ENCODE measurements around the gene DNAJC4. TPM values are rescaled to one million over a fixed set of nuclear protein-coding genes. Genes with fewer than 3 reads are reported as not detected.

Gene DNAJC4
- total RNA-seq, 1 experiment from 2014 or later: 26.0 TPM

DNA sequence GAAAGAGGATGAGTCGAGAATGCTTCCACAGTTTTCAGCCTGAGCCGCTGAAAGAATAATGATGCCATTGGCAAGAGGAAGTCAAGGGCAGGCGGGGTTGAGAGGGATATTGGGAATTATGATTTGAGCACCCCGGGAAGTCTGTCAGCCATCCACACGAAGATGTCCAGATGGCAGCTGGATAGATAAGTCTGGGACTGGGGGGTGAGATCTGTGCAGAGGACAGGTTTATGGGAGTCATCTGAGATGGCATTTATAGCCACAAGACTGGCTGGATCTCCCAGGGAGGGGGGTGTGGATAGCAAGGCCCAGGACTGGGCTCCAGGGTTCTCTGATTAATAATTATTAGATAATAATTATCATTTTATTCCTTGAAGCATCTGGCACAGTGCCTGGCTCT, 49.5 kb upstream of the DNAJC4 start (continued):
- TF ChIP-seq, protein P1, sequence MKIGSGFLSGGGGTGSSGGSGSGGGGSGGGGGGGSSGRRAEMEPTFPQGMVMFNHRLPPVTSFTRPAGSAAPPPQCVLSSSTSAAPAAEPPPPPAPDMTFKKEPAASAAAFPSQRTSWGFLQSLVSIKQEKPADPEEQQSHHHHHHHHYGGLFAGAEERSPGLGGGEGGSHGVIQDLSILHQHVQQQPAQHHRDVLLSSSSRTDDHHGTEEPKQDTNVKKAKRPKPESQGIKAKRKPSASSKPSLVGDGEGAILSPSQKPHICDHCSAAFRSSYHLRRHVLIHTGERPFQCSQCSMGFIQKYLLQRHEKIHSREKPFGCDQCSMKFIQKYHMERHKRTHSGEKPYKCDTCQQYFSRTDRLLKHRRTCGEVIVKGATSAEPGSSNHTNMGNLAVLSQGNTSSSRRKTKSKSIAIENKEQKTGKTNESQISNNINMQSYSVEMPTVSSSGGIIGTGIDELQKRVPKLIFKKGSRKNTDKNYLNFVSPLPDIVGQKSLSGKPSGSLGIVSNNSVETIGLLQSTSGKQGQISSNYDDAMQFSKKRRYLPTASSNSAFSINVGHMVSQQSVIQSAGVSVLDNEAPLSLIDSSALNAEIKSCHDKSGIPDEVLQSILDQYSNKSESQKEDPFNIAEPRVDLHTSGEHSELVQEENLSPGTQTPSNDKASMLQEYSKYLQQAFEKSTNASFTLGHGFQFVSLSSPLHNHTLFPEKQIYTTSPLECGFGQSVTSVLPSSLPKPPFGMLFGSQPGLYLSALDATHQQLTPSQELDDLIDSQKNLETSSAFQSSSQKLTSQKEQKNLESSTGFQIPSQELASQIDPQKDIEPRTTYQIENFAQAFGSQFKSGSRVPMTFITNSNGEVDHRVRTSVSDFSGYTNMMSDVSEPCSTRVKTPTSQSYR (CRISPR knock-in tag; IDR thresholded peaks at IDR 0.05): no peak
- TF ChIP-seq, protein P2, sequence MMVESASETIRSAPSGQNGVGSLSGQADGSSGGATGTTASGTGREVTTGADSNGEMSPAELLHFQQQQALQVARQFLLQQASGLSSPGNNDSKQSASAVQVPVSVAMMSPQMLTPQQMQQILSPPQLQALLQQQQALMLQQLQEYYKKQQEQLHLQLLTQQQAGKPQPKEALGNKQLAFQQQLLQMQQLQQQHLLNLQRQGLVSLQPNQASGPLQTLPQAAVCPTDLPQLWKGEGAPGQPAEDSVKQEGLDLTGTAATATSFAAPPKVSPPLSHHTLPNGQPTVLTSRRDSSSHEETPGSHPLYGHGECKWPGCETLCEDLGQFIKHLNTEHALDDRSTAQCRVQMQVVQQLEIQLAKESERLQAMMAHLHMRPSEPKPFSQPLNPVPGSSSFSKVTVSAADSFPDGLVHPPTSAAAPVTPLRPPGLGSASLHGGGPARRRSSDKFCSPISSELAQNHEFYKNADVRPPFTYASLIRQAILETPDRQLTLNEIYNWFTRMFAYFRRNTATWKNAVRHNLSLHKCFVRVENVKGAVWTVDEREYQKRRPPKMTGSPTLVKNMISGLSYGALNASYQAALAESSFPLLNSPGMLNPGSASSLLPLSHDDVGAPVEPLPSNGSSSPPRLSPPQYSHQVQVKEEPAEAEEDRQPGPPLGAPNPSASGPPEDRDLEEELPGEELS (CRISPR knock-in tag; IDR thresholded peaks at IDR 0.05): no peak
- TF ChIP-seq ZNF423 (CRISPR knock-in tag; IDR thresholded peaks at IDR 0.05): no peak

DNA sequence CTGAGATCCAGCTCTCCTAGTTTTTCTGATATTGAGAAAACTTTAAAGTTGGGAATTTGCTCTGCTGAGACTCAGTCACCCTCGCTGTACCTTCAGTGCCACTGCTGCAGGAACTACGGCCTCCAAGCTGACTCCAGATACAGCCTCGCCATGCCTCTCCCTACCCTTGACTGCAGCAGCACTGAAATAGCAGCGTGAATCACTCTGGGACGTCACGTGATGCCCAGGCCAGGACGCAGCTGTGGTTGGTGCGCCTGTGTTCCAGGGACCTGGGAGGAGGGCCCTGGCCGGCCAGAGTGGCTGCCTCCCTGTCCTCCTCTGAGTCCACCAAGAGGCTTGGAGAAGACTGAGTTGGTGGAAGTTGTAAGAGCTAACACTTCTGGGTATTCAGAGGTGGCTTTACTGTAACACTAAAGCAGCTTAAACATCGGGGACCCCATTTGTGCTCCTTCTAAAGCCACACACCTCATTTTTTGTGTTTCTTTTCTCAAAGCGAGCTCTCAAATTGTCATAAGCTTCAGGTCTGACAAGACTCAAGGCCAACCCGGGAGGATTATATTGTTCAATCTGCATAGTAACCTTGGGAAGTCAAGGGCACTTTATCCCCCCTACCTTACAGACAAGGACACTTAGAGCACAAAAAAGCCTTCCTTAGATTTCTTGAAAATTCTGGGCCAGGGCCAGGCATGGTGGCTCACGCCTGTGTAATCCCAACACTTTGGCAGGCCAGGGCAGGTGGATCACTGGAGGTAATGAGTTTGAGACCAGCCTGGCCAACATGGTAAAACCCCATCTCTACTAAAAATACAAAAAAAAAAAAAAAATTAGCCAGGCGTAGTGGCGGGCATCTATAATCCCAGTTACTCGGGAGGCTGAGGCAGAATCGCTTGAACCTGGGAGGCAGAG, 48.6 kb upstream of the DNAJC4 start:
- Mint-ChIP-seq H3K27ac (peak overlapping the region; percentile 84), H3K27me3 (ENCODE audit: low read depth) (no peaks in the 10 kb centered on the region; the same call in 1 of the 2 replicates), H3K9me3 (no peaks in the 10 kb centered on the region), H3K4me1 (peaks cover 34% of the 10 kb centered on the region), H3K36me3 (peaks cover 22% of the 10 kb centered on the region), H3K4me3 (peak overlapping the region; percentile 36)
- DNase-seq (ENCODE audit: low spot score) (peak; percentile 70), ATAC-seq (peak; percentile 7)
- ChIA-PET CTCF (interaction anchor here (0.8 to 1.6 kb wide), 8 partner anchors 23 to 214 kb away, joined by 3 to 12 read pairs (median 4); partner anchors contain the start of gene PLCB3), POLR2A (interaction anchor here (0.6 to 1.3 kb wide), 3 partner anchors 15 to 210 kb away, joined by 3 to 7 read pairs (median 3); no protein-coding TSS in a partner anchor)
- TF ChIP-seq NFYB (CRISPR knock-in tag; conservative IDR thresholded peaks at IDR 0.05; ENCODE audit: low read depth) (no peak), NFATC4 (CRISPR knock-in tag; IDR thresholded peaks at IDR 0.05) (no peak), ESRRA (CRISPR knock-in tag; IDR thresholded peaks at IDR 0.05; ENCODE audit: borderline replicate concordance) (no peak), ZNF671 (CRISPR knock-in tag; IDR thresholded peaks at IDR 0.05) (no peak), FOXP1 (CRISPR knock-in tag; IDR thresholded peaks at IDR 0.05; ENCODE audit: borderline replicate concordance) (no peak), SMAD3 (CRISPR knock-in tag; IDR thresholded peaks at IDR 0.05; ENCODE audit: borderline replicate concordance) (no peak), ELF4 (CRISPR knock-in tag; IDR thresholded peaks at IDR 0.05; ENCODE audit: low read depth) (no peak), JUN (CRISPR knock-in tag; IDR thresholded peaks at IDR 0.05) (no peak)
- TF ChIP-seq, protein P3, sequence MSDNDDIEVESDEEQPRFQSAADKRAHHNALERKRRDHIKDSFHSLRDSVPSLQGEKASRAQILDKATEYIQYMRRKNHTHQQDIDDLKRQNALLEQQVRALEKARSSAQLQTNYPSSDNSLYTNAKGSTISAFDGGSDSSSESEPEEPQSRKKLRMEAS (CRISPR knock-in tag; IDR thresholded peaks at IDR 0.05): peak; percentile 81
- TF ChIP-seq, protein P4, sequence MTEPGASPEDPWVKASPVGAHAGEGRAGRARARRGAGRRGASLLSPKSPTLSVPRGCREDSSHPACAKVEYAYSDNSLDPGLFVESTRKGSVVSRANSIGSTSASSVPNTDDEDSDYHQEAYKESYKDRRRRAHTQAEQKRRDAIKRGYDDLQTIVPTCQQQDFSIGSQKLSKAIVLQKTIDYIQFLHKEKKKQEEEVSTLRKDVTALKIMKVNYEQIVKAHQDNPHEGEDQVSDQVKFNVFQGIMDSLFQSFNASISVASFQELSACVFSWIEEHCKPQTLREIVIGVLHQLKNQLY (CRISPR knock-in tag; IDR thresholded peaks at IDR 0.05): no peak
- TF ChIP-seq, protein P5, sequence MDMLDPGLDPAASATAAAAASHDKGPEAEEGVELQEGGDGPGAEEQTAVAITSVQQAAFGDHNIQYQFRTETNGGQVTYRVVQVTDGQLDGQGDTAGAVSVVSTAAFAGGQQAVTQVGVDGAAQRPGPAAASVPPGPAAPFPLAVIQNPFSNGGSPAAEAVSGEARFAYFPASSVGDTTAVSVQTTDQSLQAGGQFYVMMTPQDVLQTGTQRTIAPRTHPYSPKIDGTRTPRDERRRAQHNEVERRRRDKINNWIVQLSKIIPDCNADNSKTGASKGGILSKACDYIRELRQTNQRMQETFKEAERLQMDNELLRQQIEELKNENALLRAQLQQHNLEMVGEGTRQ (CRISPR knock-in tag; IDR thresholded peaks at IDR 0.05): peak; percentile 97
- TF ChIP-seq, protein P6, sequence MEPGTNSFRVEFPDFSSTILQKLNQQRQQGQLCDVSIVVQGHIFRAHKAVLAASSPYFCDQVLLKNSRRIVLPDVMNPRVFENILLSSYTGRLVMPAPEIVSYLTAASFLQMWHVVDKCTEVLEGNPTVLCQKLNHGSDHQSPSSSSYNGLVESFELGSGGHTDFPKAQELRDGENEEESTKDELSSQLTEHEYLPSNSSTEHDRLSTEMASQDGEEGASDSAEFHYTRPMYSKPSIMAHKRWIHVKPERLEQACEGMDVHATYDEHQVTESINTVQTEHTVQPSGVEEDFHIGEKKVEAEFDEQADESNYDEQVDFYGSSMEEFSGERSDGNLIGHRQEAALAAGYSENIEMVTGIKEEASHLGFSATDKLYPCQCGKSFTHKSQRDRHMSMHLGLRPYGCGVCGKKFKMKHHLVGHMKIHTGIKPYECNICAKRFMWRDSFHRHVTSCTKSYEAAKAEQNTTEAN (CRISPR knock-in tag; IDR thresholded peaks at IDR 0.05): no peak
- TF ChIP-seq, protein P7, sequence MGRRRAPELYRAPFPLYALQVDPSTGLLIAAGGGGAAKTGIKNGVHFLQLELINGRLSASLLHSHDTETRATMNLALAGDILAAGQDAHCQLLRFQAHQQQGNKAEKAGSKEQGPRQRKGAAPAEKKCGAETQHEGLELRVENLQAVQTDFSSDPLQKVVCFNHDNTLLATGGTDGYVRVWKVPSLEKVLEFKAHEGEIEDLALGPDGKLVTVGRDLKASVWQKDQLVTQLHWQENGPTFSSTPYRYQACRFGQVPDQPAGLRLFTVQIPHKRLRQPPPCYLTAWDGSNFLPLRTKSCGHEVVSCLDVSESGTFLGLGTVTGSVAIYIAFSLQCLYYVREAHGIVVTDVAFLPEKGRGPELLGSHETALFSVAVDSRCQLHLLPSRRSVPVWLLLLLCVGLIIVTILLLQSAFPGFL (CRISPR knock-in tag; IDR thresholded peaks at IDR 0.05; ENCODE audit: borderline replicate concordance): no peak
- TF ChIP-seq, protein P8, sequence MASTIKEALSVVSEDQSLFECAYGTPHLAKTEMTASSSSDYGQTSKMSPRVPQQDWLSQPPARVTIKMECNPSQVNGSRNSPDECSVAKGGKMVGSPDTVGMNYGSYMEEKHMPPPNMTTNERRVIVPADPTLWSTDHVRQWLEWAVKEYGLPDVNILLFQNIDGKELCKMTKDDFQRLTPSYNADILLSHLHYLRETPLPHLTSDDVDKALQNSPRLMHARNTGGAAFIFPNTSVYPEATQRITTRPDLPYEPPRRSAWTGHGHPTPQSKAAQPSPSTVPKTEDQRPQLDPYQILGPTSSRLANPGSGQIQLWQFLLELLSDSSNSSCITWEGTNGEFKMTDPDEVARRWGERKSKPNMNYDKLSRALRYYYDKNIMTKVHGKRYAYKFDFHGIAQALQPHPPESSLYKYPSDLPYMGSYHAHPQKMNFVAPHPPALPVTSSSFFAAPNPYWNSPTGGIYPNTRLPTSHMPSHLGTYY (CRISPR knock-in tag; IDR thresholded peaks at IDR 0.05): no peak
- TF ChIP-seq, protein P1 (CRISPR knock-in tag; IDR thresholded peaks at IDR 0.05): no peak

Data from WTC11 (cell line).